Peyer's patch (tissue), 4 donors: Measurements from ENCODE around the gene LBH.

Source experiments
- POLR2A ChIP-seq, 2 donors: fragments of 450-650 bp; IDR thresholded peaks; one replicate each; pipeline ENCODE4 v1.5.1; 2017; ENCODE audit warnings: antibody characterized with exemption in 2 of 2, mild to moderate bottlenecking in 2 of 2, moderate library complexity in 2 of 2
- TF ChIP-seq, protein P1 (sequence below), 6 experiments: fragments of 450-650 bp in 4 of 6; fragments of 200-600 bp in 2 of 6; sonication (generic) in 1 of 6; IDR thresholded peaks; one replicate each; pipeline ENCODE4 v1.5.1; 2017 to 2019; ENCODE audit warnings: antibody characterized with exemption in 6 of 6, mild to moderate bottlenecking in 3 of 6, moderate library complexity in 1 of 6

DNA sequence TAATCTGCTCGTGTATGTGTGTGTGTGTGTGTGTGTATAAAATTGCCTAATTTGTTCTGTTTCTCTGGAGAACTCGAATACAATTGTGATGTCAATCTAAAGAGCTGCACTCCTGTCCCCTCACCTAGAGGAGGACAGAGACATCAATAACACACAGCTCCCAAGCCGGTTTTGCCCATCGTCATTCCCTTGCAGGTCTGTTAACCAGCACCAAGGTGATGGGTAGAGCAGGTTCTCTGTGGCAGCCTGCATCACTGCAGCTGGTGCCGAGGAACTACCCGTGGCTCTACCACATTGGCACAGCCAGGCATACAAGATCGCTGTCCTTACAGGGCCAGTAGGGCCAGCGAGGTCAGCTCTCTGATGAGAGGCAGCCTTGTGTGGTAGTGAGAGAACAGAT is 41.0 kb downstream of the LBH start:
- no peak for TF ChIP-seq POLR2A (IDR thresholded peaks at IDR 0.05)
- TF ChIP-seq, protein P1, sequence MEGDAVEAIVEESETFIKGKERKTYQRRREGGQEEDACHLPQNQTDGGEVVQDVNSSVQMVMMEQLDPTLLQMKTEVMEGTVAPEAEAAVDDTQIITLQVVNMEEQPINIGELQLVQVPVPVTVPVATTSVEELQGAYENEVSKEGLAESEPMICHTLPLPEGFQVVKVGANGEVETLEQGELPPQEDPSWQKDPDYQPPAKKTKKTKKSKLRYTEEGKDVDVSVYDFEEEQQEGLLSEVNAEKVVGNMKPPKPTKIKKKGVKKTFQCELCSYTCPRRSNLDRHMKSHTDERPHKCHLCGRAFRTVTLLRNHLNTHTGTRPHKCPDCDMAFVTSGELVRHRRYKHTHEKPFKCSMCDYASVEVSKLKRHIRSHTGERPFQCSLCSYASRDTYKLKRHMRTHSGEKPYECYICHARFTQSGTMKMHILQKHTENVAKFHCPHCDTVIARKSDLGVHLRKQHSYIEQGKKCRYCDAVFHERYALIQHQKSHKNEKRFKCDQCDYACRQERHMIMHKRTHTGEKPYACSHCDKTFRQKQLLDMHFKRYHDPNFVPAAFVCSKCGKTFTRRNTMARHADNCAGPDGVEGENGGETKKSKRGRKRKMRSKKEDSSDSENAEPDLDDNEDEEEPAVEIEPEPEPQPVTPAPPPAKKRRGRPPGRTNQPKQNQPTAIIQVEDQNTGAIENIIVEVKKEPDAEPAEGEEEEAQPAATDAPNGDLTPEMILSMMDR (IDR thresholded peaks at IDR 0.05): no peak
